Fibroblast of lung (primary cell): ENCODE data around the gene TNIK.

Experiments used
- EZH2 ChIP-seq: IDR thresholded peaks from 2 replicates; pipeline ENCODE4 v1.5.1; 2012; ENCODE audit warnings: low read length, control low read depth, mild to moderate bottlenecking; ENCODE audit errors: missing control alignments
- TF ChIP-seq, protein P1 (sequence below), 2 donors: IDR thresholded peaks in 1 of 2; conservative IDR thresholded peaks in 1 of 2; 1 replicate in 1 of 2; 2 replicates in 1 of 2; pipeline ENCODE4 v1.5.1; 2011 to 2012; ENCODE audit warnings: low read length in 2 of 2, control low read depth in 1 of 2, inconsistent platforms in 1 of 2, low read depth in 1 of 2, mild to moderate bottlenecking in 1 of 2

- TF ChIP-seq, protein P1, sequence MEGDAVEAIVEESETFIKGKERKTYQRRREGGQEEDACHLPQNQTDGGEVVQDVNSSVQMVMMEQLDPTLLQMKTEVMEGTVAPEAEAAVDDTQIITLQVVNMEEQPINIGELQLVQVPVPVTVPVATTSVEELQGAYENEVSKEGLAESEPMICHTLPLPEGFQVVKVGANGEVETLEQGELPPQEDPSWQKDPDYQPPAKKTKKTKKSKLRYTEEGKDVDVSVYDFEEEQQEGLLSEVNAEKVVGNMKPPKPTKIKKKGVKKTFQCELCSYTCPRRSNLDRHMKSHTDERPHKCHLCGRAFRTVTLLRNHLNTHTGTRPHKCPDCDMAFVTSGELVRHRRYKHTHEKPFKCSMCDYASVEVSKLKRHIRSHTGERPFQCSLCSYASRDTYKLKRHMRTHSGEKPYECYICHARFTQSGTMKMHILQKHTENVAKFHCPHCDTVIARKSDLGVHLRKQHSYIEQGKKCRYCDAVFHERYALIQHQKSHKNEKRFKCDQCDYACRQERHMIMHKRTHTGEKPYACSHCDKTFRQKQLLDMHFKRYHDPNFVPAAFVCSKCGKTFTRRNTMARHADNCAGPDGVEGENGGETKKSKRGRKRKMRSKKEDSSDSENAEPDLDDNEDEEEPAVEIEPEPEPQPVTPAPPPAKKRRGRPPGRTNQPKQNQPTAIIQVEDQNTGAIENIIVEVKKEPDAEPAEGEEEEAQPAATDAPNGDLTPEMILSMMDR (conservative IDR thresholded peaks at IDR 0.05 in 1 of 2, IDR thresholded peaks at IDR 0.05 in 1 of 2; ENCODE audit: low read depth in 1 of 2, low read length in 2 of 2) = no peak
- no peak for TF ChIP-seq EZH2
Measured at GRCh38 chr3:171508206-171508605, 48.0 kb upstream of the TNIK start.
